WTC11 (cell line): ENCODE measurements around the gene ICA1. TPM values are rescaled to one million over a fixed set of nuclear protein-coding genes. Genes with fewer than 3 reads are reported as not detected.

ENCODE experiments used
- ATAC-seq: fragments of 200-7000 bp; cut with Tn5 transposase; 2 replicates; pipeline ENCODE4 v1.10.0; 2021; ENCODE audit warnings: mild to moderate bottlenecking, moderate library complexity
- CTCF ChIA-PET: fragments of 300-600 bp; sonication (Branson Sonifier 250); formaldehyde crosslinking; loops from one replicate; lab custom pipeline; 2021; ENCODE audit warnings: antibody characterized with exemption; lab: Charles Lee
- POLR2A ChIA-PET: fragments of 350-600 bp; sonication (Branson Sonifier 250); formaldehyde crosslinking; loops from one replicate; lab custom pipeline; 2021; ENCODE audit warnings: antibody characterized with exemption; lab: Charles Lee
- DNase-seq: peaks from one replicate; pipeline ENCODE4 v3.0.0; 2021; ENCODE audit warnings: low spot score
- H3K27ac Mint-ChIP-seq: 2 replicates; pipeline ENCODE4 v1.8.0; 2021; ENCODE audit warnings: mixed read lengths
- H3K27me3 Mint-ChIP-seq: 2 replicates; pipeline ENCODE4 v1.8.0; 2021; ENCODE audit warnings: low read depth, mild to moderate bottlenecking, moderate library complexity, mixed read lengths
- H3K36me3 Mint-ChIP-seq: 2 replicates; pipeline ENCODE4 v1.8.0; 2021; ENCODE audit warnings: mixed read lengths
- H3K4me1 Mint-ChIP-seq: 2 replicates; pipeline ENCODE4 v1.8.0; 2022; ENCODE audit warnings: mixed read lengths
- H3K4me3 Mint-ChIP-seq: 2 replicates; pipeline ENCODE4 v1.8.0; 2021; ENCODE audit warnings: mild to moderate bottlenecking, moderate library complexity, mixed read lengths
- H3K9me3 Mint-ChIP-seq: 2 replicates; pipeline ENCODE4 v1.8.0; 2021; ENCODE audit warnings: mixed read lengths
- ATF2 ChIP-seq: sonication (generic); formaldehyde crosslinking; IDR thresholded peaks from 2 replicates; pipeline ENCODE4 v1.8.1; 2022; ENCODE audit warnings: low read depth, missing genetic modification reagents, borderline replicate concordance
- E2F4 ChIP-seq: sonication (generic); formaldehyde crosslinking; IDR thresholded peaks from 2 replicates; pipeline ENCODE4 v1.8.1; 2022; ENCODE audit warnings: low read depth, mild to moderate bottlenecking, moderate library complexity, missing genetic modification reagents, borderline replicate concordance
- ETV6 ChIP-seq: sonication (generic); formaldehyde crosslinking; IDR thresholded peaks from 2 replicates; pipeline ENCODE4 v1.8.1; 2022; ENCODE audit warnings: mild to moderate bottlenecking, missing genetic modification reagents
- FOXJ3 ChIP-seq: sonication (generic); formaldehyde crosslinking; IDR thresholded peaks from 2 replicates; pipeline ENCODE4 v1.9.0; 2021; ENCODE audit warnings: missing genetic modification reagents, mild to moderate bottlenecking, borderline replicate concordance
- FOXP1 ChIP-seq: sonication (generic); formaldehyde crosslinking; IDR thresholded peaks from 2 replicates; pipeline ENCODE4 v1.8.0; 2022; ENCODE audit warnings: missing genetic modification reagents, mild to moderate bottlenecking, moderate library complexity, borderline replicate concordance
- NFATC4 ChIP-seq: fragments of 250-450 bp; sonication (Bioruptor Pico); IDR thresholded peaks from 2 replicates; pipeline ENCODE4 v1.9.0; 2021; ENCODE audit warnings: mild to moderate bottlenecking
- NFE2L1 ChIP-seq: sonication (generic); formaldehyde crosslinking; IDR thresholded peaks from 2 replicates; pipeline ENCODE4 v1.8.1; 2023; ENCODE audit warnings: missing genetic modification reagents
- RELA ChIP-seq: sonication (generic); formaldehyde crosslinking; IDR thresholded peaks from 2 replicates; pipeline ENCODE4 v1.8.1; 2022; ENCODE audit warnings: missing genetic modification reagents, mild to moderate bottlenecking, borderline replicate concordance
- SP1 ChIP-seq: sonication (generic); formaldehyde crosslinking; conservative IDR thresholded peaks from 2 replicates; pipeline ENCODE4 v1.8.1; 2022; ENCODE audit warnings: missing genetic modification reagents
- ZNF396 ChIP-seq: fragments of 250-450 bp; sonication (Bioruptor Pico); IDR thresholded peaks from 2 replicates; pipeline ENCODE4 v1.8.0; 2021; ENCODE audit warnings: mild to moderate bottlenecking, moderate library complexity, borderline replicate concordance
- ZNF416 ChIP-seq: fragments of 250-450 bp; sonication (Bioruptor Pico); IDR thresholded peaks from 2 replicates; pipeline ENCODE4 v1.9.0; 2021; ENCODE audit warnings: mild to moderate bottlenecking, inconsistent platforms
- ZNF671 ChIP-seq: fragments of 250-450 bp; sonication (Bioruptor Pico); IDR thresholded peaks from 2 replicates; pipeline ENCODE4 v1.8.0; 2021; ENCODE audit warnings: mild to moderate bottlenecking
- total RNA-seq: library from RNA; stranded (reverse); gene quantifications from 3 replicates; pipeline ENCODE4 v1.2.3, GENCODE V29; 2021
- TF ChIP-seq, protein P1 (sequence below): sonication (generic); formaldehyde crosslinking; IDR thresholded peaks from 2 replicates; pipeline ENCODE4 v1.8.0; 2022; ENCODE audit warnings: mild to moderate bottlenecking, missing genetic modification reagents
- TF ChIP-seq, protein P2 (sequence below): sonication (generic); formaldehyde crosslinking; IDR thresholded peaks from 2 replicates; pipeline ENCODE4 v1.8.1; 2022; ENCODE audit warnings: missing genetic modification reagents, borderline replicate concordance
- TF ChIP-seq, protein P3 (sequence below): sonication (generic); formaldehyde crosslinking; IDR thresholded peaks from 2 replicates; pipeline ENCODE4 v1.8.0; 2023; ENCODE audit warnings: missing genetic modification reagents
- TF ChIP-seq, protein P4 (sequence below): sonication (generic); formaldehyde crosslinking; IDR thresholded peaks from 2 replicates; pipeline ENCODE4 v1.8.1; 2023; ENCODE audit warnings: mild to moderate bottlenecking, missing genetic modification reagents, moderate library complexity
- TF ChIP-seq, protein P5 (sequence below): fragments of 200-600 bp; IDR thresholded peaks from 2 replicates; pipeline ENCODE4 v1.8.0; 2022; ENCODE audit warnings: antibody characterized with exemption

ICA1 gene
- total RNA-seq, 1 experiment from 2014 or later: 31.2 TPM

DNA sequence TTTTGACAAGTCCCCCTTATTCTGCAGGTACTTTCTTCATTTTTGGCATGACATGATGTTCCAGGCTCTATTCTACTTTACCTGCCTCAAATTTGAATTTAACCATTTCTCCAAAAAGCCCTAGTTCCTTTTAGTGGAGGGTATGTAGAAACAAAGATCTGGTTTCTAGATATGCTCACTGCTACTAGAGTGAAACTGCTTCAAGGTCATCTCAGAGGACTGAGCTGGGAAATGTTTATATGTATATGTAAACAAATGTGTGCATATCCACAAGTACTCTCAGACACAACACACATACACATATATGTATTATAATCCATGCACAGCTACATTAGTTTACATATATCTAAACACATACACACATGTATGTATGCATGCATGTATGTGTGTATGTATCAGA lies 69.1 kb downstream of the ICA1 start:
- no peaks in the 10 kb centered on the region for H3K27me3 Mint-ChIP-seq
- peaks cover 22% of the 10 kb centered on the region for H3K4me1 Mint-ChIP-seq
- H3K4me3 Mint-ChIP-seq: no peak overlapping the region
- no peak overlapping the region for H3K27ac Mint-ChIP-seq
- ChIA-PET CTCF (no interaction called here), POLR2A (interaction anchor here (0.5 kb wide), 1 partner anchor 1536 kb away, joined by 4 read pairs; no protein-coding TSS in a partner anchor)
- DNase-seq (no peak), ATAC-seq (no peak)
- no peak for TF ChIP-seq ZNF671 (CRISPR knock-in tag)
- TF ChIP-seq, protein P1, sequence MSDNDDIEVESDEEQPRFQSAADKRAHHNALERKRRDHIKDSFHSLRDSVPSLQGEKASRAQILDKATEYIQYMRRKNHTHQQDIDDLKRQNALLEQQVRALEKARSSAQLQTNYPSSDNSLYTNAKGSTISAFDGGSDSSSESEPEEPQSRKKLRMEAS (CRISPR knock-in tag): no peak
- TF ChIP-seq, protein P2, sequence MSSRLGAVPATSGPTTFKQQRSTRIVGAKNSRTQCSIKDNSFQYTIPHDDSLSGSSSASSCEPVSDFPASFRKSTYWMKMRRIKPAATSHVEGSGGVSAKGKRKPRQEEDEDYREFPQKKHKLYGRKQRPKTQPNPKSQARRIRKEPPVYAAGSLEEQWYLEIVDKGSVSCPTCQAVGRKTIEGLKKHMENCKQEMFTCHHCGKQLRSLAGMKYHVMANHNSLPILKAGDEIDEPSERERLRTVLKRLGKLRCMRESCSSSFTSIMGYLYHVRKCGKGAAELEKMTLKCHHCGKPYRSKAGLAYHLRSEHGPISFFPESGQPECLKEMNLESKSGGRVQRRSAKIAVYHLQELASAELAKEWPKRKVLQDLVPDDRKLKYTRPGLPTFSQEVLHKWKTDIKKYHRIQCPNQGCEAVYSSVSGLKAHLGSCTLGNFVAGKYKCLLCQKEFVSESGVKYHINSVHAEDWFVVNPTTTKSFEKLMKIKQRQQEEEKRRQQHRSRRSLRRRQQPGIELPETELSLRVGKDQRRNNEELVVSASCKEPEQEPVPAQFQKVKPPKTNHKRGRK (CRISPR knock-in tag): no peak
- TF ChIP-seq RELA: no peak
- TF ChIP-seq FOXJ3 (CRISPR knock-in tag): no peak
- TF ChIP-seq ZNF416: no peak
- no peak for TF ChIP-seq SP1 (CRISPR knock-in tag)
- TF ChIP-seq NFE2L1 (CRISPR knock-in tag): no peak
- no peak for TF ChIP-seq FOXP1 (CRISPR knock-in tag)
- no peak for TF ChIP-seq E2F4
- TF ChIP-seq NFATC4 (CRISPR knock-in tag): no peak
- TF ChIP-seq ZNF396: no peak
- TF ChIP-seq ATF2: no peak
- TF ChIP-seq, protein P3, sequence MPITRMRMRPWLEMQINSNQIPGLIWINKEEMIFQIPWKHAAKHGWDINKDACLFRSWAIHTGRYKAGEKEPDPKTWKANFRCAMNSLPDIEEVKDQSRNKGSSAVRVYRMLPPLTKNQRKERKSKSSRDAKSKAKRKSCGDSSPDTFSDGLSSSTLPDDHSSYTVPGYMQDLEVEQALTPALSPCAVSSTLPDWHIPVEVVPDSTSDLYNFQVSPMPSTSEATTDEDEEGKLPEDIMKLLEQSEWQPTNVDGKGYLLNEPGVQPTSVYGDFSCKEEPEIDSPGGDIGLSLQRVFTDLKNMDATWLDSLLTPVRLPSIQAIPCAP (CRISPR knock-in tag): no peak
- TF ChIP-seq, protein P4, sequence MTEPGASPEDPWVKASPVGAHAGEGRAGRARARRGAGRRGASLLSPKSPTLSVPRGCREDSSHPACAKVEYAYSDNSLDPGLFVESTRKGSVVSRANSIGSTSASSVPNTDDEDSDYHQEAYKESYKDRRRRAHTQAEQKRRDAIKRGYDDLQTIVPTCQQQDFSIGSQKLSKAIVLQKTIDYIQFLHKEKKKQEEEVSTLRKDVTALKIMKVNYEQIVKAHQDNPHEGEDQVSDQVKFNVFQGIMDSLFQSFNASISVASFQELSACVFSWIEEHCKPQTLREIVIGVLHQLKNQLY (CRISPR knock-in tag): no peak
- H3K36me3 Mint-ChIP-seq: no peaks in the 10 kb centered on the region; the same call in 1 of the 2 replicates
- no peaks in the 10 kb centered on the region for H3K9me3 Mint-ChIP-seq

DNA sequence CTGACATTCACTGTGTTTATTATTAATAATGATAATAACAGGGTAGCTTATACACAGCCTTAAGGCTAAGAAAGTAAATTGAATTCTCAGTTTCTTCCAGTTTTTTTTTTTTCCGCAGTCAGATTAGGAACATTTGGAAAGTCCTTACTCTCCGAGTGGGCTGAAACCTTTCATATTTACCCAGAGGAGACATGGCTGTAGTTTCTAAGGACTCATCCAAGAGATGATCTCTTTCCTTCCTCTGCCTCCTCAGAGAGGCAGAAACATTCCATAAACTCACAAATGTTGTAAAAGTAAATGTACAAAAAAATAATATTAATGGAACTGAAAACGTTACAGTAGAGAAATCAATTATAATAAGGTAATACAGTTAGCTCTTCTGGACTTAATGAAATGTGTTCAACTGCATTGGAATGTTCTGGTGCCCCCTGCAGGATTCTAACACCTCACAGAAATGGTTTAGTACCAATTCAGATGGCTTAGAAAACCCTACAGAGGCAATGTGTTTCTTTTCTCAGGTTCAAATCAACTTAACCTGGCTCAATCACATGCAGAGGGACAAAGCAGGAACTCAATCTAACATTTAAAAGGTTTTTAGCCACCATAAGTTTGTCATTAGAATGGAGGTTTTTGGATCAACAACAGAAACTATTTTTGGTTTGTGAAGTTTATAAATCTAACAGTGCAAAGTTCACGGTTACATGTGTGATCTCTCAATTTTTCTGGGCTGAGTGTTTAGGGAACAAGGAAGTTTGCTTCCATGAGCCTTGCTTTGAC lies 71.7 kb downstream of the ICA1 start:
- no peak for TF ChIP-seq ETV6 (CRISPR knock-in tag)
- TF ChIP-seq, protein P5, sequence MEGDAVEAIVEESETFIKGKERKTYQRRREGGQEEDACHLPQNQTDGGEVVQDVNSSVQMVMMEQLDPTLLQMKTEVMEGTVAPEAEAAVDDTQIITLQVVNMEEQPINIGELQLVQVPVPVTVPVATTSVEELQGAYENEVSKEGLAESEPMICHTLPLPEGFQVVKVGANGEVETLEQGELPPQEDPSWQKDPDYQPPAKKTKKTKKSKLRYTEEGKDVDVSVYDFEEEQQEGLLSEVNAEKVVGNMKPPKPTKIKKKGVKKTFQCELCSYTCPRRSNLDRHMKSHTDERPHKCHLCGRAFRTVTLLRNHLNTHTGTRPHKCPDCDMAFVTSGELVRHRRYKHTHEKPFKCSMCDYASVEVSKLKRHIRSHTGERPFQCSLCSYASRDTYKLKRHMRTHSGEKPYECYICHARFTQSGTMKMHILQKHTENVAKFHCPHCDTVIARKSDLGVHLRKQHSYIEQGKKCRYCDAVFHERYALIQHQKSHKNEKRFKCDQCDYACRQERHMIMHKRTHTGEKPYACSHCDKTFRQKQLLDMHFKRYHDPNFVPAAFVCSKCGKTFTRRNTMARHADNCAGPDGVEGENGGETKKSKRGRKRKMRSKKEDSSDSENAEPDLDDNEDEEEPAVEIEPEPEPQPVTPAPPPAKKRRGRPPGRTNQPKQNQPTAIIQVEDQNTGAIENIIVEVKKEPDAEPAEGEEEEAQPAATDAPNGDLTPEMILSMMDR: 0 out of 2 replicates have a peak, but pooled peaks have one; percentile 18
- Mint-ChIP-seq H3K4me1 (peaks cover 34% of the 10 kb centered on the region), H3K27me3 (no peaks in the 10 kb centered on the region), H3K27ac (peak overlapping the region; percentile 69), H3K36me3 (no peaks in the 10 kb centered on the region), H3K9me3 (no peaks in the 10 kb centered on the region), H3K4me3 (no peak overlapping the region)
- ChIA-PET CTCF (interaction anchor here (0.6 to 2.5 kb wide), 25 partner anchors 16 to 1009 kb away, joined by 3 to 12 read pairs (median 4); partner anchors contain the start of gene UMAD1), POLR2A (interaction anchor here (0.7 kb wide), 1 partner anchor 221 kb away, joined by 3 read pairs; no protein-coding TSS in a partner anchor)
- ATAC-seq (peak; percentile 65), DNase-seq (peak; percentile 36)
